HG02763 (cell line): ENCODE measurements around the gene ACAP3.

ENCODE experiments used
- ATAC-seq: cut with Tn5 transposase; IDR thresholded peaks from one replicate; pipeline ENCODE4 v1.9.1; 2021; ENCODE audit warnings: mild to moderate bottlenecking, moderate library complexity; ENCODE audit not compliant: unreplicated experiment

The ACAP3 gene

GRCh38 chr1:1304331-1305299 lies 3.1 kb downstream of the ACAP3 start:
- no peak for ATAC-seq

GRCh38 chr1:1303736-1304135 lies 4.0 kb downstream of the ACAP3 start:
- no peak for ATAC-seq

DNA sequence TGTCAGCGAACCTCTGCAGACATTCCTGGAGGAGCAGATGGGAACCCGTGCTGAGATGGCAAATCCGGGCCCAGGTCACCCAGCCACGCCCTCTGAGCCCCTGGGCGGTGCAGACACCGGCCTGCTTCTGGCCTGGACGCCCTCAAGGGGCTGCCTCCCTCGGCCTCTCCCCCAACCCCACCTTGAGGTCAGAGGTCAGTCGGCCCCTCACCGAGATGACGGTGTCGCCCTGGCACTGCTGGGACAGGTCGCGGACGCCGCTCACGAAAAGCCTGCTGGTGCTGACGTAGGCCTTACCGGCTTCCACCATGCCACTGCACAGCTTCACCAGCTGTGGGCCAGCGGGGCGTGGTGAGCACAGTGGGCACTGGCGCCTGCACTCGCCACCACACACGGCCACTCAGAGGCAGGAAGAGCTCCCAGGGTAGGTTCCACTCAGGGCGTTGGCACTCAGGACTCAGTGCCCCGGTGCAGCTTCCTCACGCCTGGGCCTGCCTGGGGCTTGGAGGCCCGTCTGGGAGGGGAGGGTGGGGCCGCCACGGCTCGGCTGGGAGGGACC lies 4.7 kb downstream of the ACAP3 start:
- ATAC-seq, result no peak

- no peak for ATAC-seq
These were observed 5.7 kb downstream of the ACAP3 start for GRCh38 chr1:1302006-1302430.

GRCh38 chr1:1300352-1300739 lies 7.4 kb downstream of the ACAP3 start:
- no peak for ATAC-seq

- no peak for ATAC-seq
These were observed 7.9 kb downstream of the ACAP3 start for GRCh38 chr1:1299686-1300351.

DNA sequence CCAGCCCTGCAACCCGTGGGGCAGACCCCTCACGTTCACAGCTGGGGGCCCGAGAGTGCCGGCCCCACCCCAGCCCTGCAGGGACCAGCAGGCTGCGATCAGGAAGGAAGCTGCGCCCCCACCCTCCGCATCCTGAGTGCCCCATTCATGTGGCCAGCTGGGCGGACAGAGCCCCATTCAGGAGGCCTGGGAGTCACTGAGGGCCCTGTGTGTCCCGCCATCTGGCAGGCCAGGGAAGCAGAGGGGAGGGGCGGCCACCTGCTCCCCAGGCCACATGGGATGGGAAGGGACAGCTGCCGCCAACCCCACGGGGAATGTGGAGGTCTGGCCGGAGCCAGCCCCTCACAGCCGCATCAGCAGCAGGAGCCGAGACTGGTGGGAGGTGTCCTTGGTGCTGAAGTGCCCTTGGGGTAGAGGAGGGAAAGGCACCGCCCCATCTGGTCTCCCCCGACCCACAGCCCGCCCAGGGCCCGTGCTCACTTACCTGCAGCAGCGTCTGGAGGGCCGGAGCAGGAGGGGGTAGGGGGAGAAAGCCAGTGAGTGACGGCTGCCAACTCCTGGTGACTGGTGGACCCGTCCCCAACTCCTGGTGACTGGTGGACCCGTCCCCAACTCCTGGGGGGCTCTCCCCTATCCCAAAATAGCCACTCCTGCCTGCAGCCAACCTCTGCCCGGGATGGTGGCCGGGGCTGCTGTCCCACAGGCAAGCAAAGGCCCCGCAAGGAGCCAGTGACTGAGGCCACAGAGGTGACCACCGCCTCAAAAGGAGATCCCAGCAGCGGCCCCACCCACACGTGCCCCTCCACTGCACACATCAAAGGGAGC lies 8.7 kb downstream of the ACAP3 start:
- ATAC-seq, result no peak

DNA sequence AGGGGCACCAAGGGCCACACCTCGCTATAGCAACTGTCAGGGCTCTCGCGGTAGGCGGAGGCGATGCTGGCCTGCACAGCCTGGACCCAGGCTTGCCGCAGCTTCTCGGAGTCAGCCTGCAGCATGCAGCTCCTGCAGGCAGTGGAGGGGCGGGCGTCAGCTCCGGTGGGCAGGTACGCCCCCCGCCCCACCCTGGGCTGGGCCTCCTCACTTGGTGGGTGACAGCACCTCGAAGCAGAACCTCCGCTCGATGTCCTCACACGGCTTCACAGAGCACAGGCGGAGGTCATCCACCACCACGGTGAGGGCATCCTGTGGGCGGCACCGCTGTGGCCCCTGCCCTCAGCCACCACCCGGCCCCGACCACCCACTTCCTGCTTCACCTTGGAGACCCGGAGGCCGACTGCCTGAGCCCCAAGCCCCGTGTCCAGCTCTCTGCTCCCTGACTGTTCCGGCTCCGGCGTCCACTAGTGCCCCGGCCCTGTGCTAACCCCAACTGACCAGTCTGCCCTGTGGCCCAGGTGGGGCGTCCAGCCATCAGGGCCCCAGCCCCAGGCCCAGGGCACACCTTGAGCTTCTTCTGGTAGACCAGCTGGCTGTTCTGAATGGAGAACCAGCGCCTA lies 9.8 kb downstream of the ACAP3 start:
- ATAC-seq, result no peak

GRCh38 chr1:1296070-1297061 lies 11.4 kb downstream of the ACAP3 start:
- no peak for ATAC-seq

DNA sequence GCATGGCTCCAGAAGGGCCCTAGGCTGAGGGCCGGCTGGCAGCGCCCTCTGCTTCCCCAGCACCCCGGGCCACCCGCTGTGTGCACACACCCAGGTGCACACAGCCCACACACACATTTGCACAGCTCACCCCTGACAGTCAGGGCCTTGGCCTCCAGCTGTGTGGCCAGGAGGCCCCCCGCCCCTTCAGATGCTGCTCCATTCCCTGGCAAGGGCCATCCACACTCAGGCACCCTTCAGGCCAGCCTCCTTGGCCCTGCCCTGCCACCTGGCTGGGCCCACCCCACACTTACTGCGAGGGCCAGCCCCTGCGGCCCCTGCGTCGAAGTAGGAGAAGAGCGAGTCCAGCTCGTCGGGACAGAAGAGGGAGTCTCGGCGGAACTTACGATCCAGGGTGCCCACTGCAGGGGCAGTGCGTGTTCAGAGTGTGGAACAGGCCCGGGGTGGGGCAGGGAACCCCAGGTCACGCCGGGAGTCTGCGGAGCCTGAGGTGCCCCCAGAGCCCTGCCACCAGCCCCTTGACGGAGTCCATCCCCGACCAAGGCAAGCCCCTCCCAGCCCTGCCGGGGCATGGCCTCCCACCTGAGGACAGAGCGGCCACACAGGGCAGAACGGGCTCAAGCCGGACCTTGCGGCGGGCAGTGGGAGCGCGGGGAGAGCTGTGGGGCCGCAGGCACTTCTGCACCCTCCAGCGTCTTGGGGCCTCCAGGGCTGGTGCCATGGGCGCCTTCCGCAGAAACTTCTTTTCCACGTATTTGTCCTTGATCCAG lies 12.4 kb downstream of the ACAP3 start:
- ATAC-seq, result no peak

GRCh38 chr1:1294250-1294890 lies 13.4 kb downstream of the ACAP3 start:
- no peak for ATAC-seq

- ATAC-seq, result no peak
These were observed 14.2 kb downstream of the ACAP3 start for GRCh38 chr1:1293263-1294249.

GRCh38 chr1:1292851-1293250 lies 14.9 kb downstream of the ACAP3 start:
- no peak for ATAC-seq

- no peak for ATAC-seq
These were observed 15.3 kb downstream of the ACAP3 start for GRCh38 chr1:1292442-1292779.

- ATAC-seq, result no peak
These were observed 15.9 kb downstream of the ACAP3 start for GRCh38 chr1:1291548-1292441.

DNA sequence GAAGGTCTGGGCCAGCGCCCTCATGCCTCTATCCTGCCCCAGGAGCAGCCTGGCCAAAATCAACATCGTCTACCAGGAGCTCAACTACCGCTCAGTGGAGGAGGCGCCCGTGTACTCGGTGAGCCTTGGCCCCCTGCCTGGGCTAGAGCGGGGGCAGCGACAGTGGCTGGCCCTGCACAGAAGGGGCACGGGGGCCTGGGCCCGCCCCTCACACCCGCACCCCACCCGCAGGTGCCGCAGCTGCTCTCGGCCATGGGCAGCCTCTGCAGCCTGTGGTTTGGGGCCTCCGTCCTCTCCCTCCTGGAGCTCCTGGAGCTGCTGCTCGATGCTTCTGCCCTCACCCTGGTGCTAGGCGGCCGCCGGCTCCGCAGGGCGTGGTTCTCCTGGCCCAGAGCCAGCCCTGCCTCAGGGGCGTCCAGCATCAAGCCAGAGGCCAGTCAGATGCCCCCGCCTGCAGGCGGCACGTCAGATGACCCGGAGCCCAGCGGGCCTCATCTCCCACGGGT lies 16.7 kb downstream of the ACAP3 start:
- no peak for ATAC-seq
